ENCODE results near the gene TIE1. TPM values are rescaled to one million over a fixed set of nuclear protein-coding genes. Genes with fewer than 3 reads are reported as not detected.

TIE1 gene
- total RNA-seq, 1 donor from 2014 or later, result 49.6 TPM

Other genes with a start within 250 kb of the TIE1 start
- 19.3 TPM for gene EBNA1BP2, start 128.7 kb upstream of the TIE1 start, total RNA-seq
- gene CFAP57, start 128.7 kb upstream of the TIE1 start, total RNA-seq, result 0.52 TPM
- gene TMEM125, start 31.0 kb upstream of the TIE1 start, total RNA-seq, result 0.52 TPM
- not detected for gene C1orf210, start 15.4 kb upstream of the TIE1 start, total RNA-seq
- gene MPL, start 36.8 kb downstream of the TIE1 start, total RNA-seq, result not detected
- 6.8 TPM for gene CDC20, start 58.0 kb downstream of the TIE1 start, total RNA-seq
- 13.0 TPM for gene ELOVL1, start 67.0 kb downstream of the TIE1 start, total RNA-seq
- 34.4 TPM for gene MED8, start 88.8 kb downstream of the TIE1 start, total RNA-seq
- 21.4 TPM for gene SZT2, start 88.9 kb downstream of the TIE1 start, total RNA-seq
- gene HYI, start 152.9 kb downstream of the TIE1 start, total RNA-seq, result 33.4 TPM
- gene PTPRF, start 229.9 kb downstream of the TIE1 start, total RNA-seq, result 10.4 TPM